ENCODE measurements around the gene BCAP29. TPM values are rescaled to one million over a fixed set of nuclear protein-coding genes. Genes with fewer than 3 reads are reported as not detected.
A peak's percentile ranks its signal among the peaks of the same experiment; 100 is the strongest.
"Not testable (repeated sequence)": the region's sequence is repeated elsewhere in the genome, so short reads cannot be mapped to it uniquely, and the experiment has no call there.

BCAP29 gene, protein sequence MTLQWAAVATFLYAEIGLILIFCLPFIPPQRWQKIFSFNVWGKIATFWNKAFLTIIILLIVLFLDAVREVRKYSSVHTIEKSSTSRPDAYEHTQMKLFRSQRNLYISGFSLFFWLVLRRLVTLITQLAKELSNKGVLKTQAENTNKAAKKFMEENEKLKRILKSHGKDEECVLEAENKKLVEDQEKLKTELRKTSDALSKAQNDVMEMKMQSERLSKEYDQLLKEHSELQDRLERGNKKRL
- polyA plus RNA-seq, result 10 to 100 TPM; 29.9 to 65.7 (median 46.5) TPM

DNA sequence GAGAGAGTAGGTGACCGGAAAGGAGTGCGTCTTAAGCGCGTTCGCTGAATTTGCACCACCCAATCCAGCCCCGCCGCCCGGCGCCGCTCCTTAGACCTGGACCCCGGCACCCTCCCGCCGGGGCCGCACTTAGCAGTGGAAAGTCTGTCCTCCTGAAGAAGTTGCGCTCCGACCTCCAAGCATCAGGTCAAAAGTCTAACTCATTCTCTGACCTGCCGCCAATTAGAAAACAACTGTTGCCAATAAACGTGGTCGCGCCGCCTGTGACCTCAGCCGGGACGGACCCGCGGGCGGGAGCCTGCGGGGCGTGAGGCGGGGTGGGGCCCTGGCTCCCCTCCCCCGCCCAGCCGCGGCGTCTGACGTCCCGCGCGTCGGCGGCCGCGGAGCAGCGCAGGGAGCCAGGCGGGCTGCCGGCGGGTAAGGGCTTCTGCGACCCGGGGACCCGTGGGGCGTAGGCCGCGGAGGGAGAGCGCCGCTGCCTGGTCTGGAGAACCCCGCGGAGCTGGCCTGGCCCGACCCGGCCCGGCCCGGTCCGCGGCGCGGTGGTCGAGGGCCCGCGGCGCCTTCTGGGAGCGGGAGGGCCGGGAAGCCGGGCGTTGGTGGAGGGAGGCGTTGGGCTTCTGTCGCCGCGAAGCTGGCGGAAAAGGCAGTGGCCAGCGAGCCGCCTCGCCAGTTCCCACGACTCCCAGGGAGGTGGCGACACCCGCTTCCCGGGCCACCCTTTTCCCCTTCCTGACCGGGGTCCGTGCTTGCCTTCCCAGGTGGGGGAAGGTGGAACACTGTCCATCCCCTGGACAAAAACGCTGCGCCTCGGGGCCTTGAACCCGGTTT, at the start of gene BCAP29:
BCAP29 (plus strand) TSS at position 362 of the 831 bp plus-strand sequence. CDS start 527 bp downstream, outside the sequence.
- H3K4me1 Mint-ChIP-seq, result peaks cover 19 to 41% of the 10 kb centered on the region in 2 donors
- H3K36me3 Mint-ChIP-seq, result peaks cover 0 to 3% (median under 1%) of the 10 kb centered on the region in 3 donors
- no peaks in the 10 kb centered on the region for H3K9me3 Mint-ChIP-seq
- H3K27me3 Mint-ChIP-seq (ENCODE audit: low read depth in 3 of 3), result peaks cover 3 to 6% (median 4%) of the 10 kb centered on the region in 3 donors
- DNase-seq, result peak; percentile 77 to 79 (median 77)
- peak within 1 kb of the TSS; percentile 81 to 93 (median 90) for H3K27ac Mint-ChIP-seq
- H3K4me3 Mint-ChIP-seq, result peak within 1 kb of the TSS; percentile 89 to 95 (median 92)

DNA sequence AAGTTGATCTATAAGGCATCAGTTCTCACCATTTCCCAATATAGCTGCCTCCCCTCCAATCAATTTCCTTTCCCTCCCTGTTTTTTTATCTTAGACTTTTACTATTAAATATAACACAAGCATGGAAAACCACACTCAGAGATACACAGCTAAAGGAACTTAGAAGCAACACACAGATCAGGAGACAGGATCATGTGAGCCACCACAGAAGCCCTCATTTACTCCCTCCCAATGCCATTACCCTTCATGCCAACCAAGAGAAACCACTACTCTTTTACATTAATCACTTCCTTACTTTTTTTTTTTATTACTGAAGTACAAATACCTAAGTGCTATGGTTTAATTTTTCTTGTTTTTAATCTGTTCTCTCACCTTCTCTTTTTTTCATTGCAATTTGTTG, 49.3 kb upstream of the BCAP29 start:
- DNase-seq, result no peak
- H3K4me1 Mint-ChIP-seq, result peaks cover 25 to 62% of the 10 kb centered on the region in 2 donors
- H3K4me3 Mint-ChIP-seq, result no peak overlapping the region
- peaks cover 12 to 33% (median 25%) of the 10 kb centered on the region in 3 donors for H3K36me3 Mint-ChIP-seq
- H3K9me3 Mint-ChIP-seq, result peaks cover 0 to 5% (median 0%) of the 10 kb centered on the region in 6 donors
- H3K27me3 Mint-ChIP-seq (ENCODE audit: low read depth in 3 of 3), result no peaks in the 10 kb centered on the region
- no peak overlapping the region for H3K27ac Mint-ChIP-seq

DNA sequence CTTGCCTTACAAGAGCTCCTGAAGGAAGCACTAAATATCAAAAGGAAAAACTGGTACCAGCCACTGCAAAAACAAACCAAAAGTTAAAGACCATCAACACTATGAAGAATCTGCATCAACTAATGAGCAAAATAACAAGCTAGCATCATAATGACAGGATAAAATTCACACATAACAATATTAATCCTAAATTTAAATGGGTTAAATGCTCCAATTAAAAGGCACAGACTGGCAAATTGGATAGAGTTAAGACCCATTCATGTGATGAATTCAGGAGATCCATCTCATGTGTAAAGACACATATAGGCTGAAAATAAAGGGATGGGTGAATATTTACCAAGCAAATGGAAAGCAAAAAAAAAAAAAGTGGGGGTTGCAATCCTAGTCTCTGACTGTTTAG, 45.9 kb upstream of the BCAP29 start:
- Mint-ChIP-seq H3K27me3 (ENCODE audit: low read depth in 3 of 3) (no peaks in the 10 kb centered on the region), H3K9me3 (peaks cover 0 to 5% (median 0%) of the 10 kb centered on the region in 6 donors), H3K36me3 (peaks cover 10 to 54% (median 36%) of the 10 kb centered on the region in 3 donors), H3K4me1 (peaks cover 25 to 68% of the 10 kb centered on the region in 2 donors), H3K4me3 (no peak overlapping the region), H3K27ac (peak overlapping the region in 1 of 6 donors; percentile 8)
- DNase-seq, result no peak

GRCh38 chr7:107537228-107537627, 42.8 kb upstream of the BCAP29 start:
- not testable (repeated sequence) for H3K9me3 Mint-ChIP-seq; H3K27me3 Mint-ChIP-seq (ENCODE audit: low read depth in 3 of 3); H3K27ac Mint-ChIP-seq; H3K4me3 Mint-ChIP-seq; DNase-seq
- Mint-ChIP-seq H3K36me3 (peaks cover 13 to 55% (median 43%) of the 10 kb centered on the region in 3 donors), H3K4me1 (peaks cover 25 to 63% of the 10 kb centered on the region in 2 donors)

GRCh38 chr7:107538001-107538400, 42.0 kb upstream of the BCAP29 start:
- Mint-ChIP-seq H3K27ac (no peak overlapping the region), H3K27me3 (ENCODE audit: low read depth in 3 of 3) (no peaks in the 10 kb centered on the region), H3K4me3 (no peak overlapping the region), H3K36me3 (peaks cover 13 to 53% (median 49%) of the 10 kb centered on the region in 3 donors), H3K4me1 (peaks cover 22 to 65% of the 10 kb centered on the region in 2 donors), H3K9me3 (peaks cover 0 to 6% (median 0%) of the 10 kb centered on the region in 6 donors)
- no peak for DNase-seq

DNA sequence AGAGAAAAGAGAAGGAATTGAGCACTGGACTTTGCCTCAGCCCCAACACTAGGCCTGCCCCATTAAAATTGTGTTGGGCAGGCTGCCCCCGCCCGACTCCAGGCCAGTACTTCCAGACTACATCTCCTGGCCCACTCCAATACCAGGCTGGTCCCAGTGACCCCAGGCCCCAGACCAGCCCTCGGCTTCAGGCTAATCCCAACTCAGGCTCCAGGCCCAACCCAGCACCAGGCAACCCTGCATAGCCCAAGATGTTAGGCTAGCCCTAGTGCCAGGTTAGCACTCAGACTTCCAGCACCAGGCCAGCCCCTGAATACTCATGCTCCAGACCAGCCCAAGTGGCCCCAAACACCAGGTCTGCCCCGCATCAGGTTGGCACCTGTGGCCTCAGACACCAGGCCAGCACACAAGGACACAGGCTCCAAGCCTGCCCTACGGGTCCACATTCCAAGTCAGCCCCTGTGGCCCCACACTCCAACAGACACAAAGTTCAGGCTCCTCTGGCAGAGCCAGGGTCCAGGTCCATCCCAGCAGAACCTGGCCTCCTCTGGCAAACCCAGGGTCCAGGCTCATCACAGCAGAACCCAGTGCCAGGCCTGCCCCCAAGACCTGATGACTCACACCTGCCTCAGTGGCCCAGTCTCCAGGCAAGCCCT, 36.6 kb upstream of the BCAP29 start:
- peaks cover 0 to 36% of the 10 kb centered on the region in 2 donors for H3K4me1 Mint-ChIP-seq
- no peak overlapping the region for H3K4me3 Mint-ChIP-seq
- peaks cover 6 to 19% (median 15%) of the 10 kb centered on the region in 6 donors for H3K9me3 Mint-ChIP-seq
- DNase-seq, result no peak
- H3K27ac Mint-ChIP-seq, result no peak overlapping the region
- peaks cover 0 to 2% (median 1%) of the 10 kb centered on the region in 3 donors for H3K27me3 Mint-ChIP-seq (ENCODE audit: low read depth in 3 of 3)
- H3K36me3 Mint-ChIP-seq, result peaks cover 42 to 61% (median 46%) of the 10 kb centered on the region in 3 donors

DNA sequence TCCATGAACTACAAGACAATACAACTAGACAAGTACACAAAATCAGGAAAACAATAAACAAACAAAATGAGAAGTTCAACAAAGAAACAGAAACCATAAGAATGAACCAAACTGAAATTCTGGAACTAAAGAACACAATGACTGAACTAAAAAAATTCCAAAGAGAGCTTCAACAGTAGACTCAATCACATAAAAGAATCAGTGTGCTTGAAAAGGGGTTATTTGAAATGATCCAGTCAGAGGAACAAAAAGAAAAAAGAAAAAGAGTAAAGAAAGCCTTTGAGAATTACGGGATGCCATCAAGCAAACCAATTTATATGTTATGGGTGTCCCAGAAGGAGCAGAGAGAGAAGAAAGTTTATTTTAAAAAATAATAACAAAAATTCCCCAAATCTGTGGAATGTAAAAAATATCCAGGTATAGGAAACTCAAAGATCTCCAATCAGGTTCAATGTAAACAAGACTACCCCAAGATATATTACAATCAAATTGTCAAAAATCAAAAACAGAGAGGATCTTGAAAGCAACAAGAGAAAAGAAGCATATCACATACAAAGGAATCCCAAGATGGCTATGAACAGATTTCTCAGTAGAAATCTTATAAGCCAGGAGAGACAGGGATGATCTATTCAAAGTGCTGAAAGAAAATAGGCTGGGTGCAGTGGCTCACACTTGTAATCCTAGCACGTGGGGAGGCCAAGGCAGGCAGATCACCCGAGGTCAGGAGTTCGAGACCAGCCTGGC, 35.0 kb upstream of the BCAP29 start:
- peaks cover 41 to 51% (median 42%) of the 10 kb centered on the region in 3 donors for H3K36me3 Mint-ChIP-seq
- no peak for DNase-seq
- no peak overlapping the region for H3K4me3 Mint-ChIP-seq
- peaks cover 1 to 38% of the 10 kb centered on the region in 2 donors for H3K4me1 Mint-ChIP-seq
- H3K27me3 Mint-ChIP-seq (ENCODE audit: low read depth in 3 of 3), result peaks cover 0 to 2% (median 1%) of the 10 kb centered on the region in 3 donors
- peaks cover 6 to 19% (median 15%) of the 10 kb centered on the region in 6 donors for H3K9me3 Mint-ChIP-seq
- H3K27ac Mint-ChIP-seq, result peak overlapping the region in 1 of 6 donors; percentile 50

GRCh38 chr7:107551936-107552335, 28.1 kb upstream of the BCAP29 start:
- no peaks in the 10 kb centered on the region for H3K9me3 Mint-ChIP-seq
- H3K4me3 Mint-ChIP-seq, result no peak overlapping the region
- no peak for DNase-seq
- H3K27ac Mint-ChIP-seq, result no peak overlapping the region
- H3K36me3 Mint-ChIP-seq, result peaks cover 25 to 31% (median 26%) of the 10 kb centered on the region in 3 donors
- peaks cover 7 to 51% of the 10 kb centered on the region in 2 donors for H3K4me1 Mint-ChIP-seq
- H3K27me3 Mint-ChIP-seq (ENCODE audit: low read depth in 3 of 3), result peaks cover 0 to 2% (median 0%) of the 10 kb centered on the region in 3 donors

- Mint-ChIP-seq H3K36me3 (peaks cover 5 to 20% (median 9%) of the 10 kb centered on the region in 3 donors), H3K9me3 (no peaks in the 10 kb centered on the region), H3K27me3 (ENCODE audit: low read depth in 3 of 3) (peaks cover 0 to 2% (median 0%) of the 10 kb centered on the region in 3 donors), H3K4me3 (no peak overlapping the region), H3K27ac (no peak overlapping the region), H3K4me1 (peaks cover 15 to 56% of the 10 kb centered on the region in 2 donors)
- no peak for DNase-seq
Observed at GRCh38 chr7:107555893-107556292, 24.2 kb upstream of the BCAP29 start.

DNA sequence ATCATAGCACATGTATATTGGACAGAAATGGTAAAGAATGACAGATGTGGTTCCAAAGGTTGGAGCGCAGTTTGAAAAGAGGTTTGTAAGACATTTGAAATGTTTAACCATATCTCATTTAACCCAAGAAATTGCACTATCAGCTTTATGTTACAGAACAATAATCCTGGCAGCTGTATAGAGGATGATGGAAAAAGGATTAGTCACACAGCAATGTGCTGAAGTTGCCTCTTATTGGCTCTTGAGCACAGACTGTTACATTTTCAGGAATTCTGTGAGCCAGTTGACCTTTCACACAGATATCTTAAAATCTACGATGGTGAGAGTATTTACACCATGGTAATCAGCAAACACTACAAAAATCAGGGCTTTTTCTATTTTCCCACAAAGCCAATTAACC, 20.2 kb upstream of the BCAP29 start:
- Mint-ChIP-seq H3K4me3 (peak overlapping the region in 1 of 5 donors; percentile 41), H3K36me3 (peaks cover 0 to 12% (median 4%) of the 10 kb centered on the region in 3 donors), H3K4me1 (peaks cover 38 to 65% of the 10 kb centered on the region in 2 donors), H3K9me3 (no peaks in the 10 kb centered on the region), H3K27ac (peak overlapping the region in 3 of 6 donors; percentile 23 to 95 (median 50)), H3K27me3 (ENCODE audit: low read depth in 3 of 3) (peaks cover 0 to 2% (median 0%) of the 10 kb centered on the region in 3 donors)
- no peak for DNase-seq

GRCh38 chr7:107560898-107561516, 19.0 kb upstream of the BCAP29 start:
- Mint-ChIP-seq H3K36me3 (peaks cover 0 to 10% (median 0%) of the 10 kb centered on the region in 3 donors), H3K4me1 (peaks cover 41 to 69% of the 10 kb centered on the region in 2 donors), H3K9me3 (no peaks in the 10 kb centered on the region), H3K27me3 (ENCODE audit: low read depth in 3 of 3) (peaks cover 0 to 2% (median 0%) of the 10 kb centered on the region in 3 donors), H3K4me3 (peak overlapping the region in 4 of 5 donors; percentile 51 to 85 (median 80)), H3K27ac (peak overlapping the region; percentile 0 to 95 (median 82))
- peak in 1 of 3 donors; percentile 61 for DNase-seq

- Mint-ChIP-seq H3K9me3 (no peaks in the 10 kb centered on the region), H3K27ac (peak overlapping the region; percentile 89 to 94 (median 91)), H3K4me1 (peaks cover 41 to 60% of the 10 kb centered on the region in 2 donors), H3K4me3 (peak overlapping the region; percentile 79 to 96 (median 85)), H3K27me3 (ENCODE audit: low read depth in 3 of 3) (peaks cover 0 to 2% (median 0%) of the 10 kb centered on the region in 3 donors), H3K36me3 (peaks cover 0 to 7% (median under 1%) of the 10 kb centered on the region in 3 donors)
- DNase-seq, result no peak
Observed at GRCh38 chr7:107563081-107563774, 16.8 kb upstream of the BCAP29 start.
